ENCODE measurements around the gene SCN4A. TPM values are rescaled to one million over a fixed set of nuclear protein-coding genes. Genes with fewer than 3 reads are reported as not detected.

SCN4A gene
- total RNA-seq, 1 donor from 2014 or later = 0.95 TPM

GRCh38 chr17:63933598-63933997 is 39.1 kb downstream of the SCN4A start:
- Mint-ChIP-seq H3K36me3 (ENCODE audit: low read depth, unreplicated experiment) (no peaks in the 10 kb centered on the region), H3K4me1 (ENCODE audit: unreplicated experiment) (peaks cover 6% of the 10 kb centered on the region), H3K27ac (ENCODE audit: unreplicated experiment) (no peak overlapping the region), H3K9me3 (ENCODE audit: unreplicated experiment) (no peaks in the 10 kb centered on the region), H3K4me3 (ENCODE audit: unreplicated experiment) (no peak overlapping the region), H3K27me3 (ENCODE audit: unreplicated experiment) (peaks cover 3% of the 10 kb centered on the region)
- TF ChIP-seq CTCF (IDR thresholded peaks at IDR 0.05; ENCODE audit: unreplicated experiment) = no peak
- no peak for DNase-seq (ENCODE audit: low spot score)

DNA sequence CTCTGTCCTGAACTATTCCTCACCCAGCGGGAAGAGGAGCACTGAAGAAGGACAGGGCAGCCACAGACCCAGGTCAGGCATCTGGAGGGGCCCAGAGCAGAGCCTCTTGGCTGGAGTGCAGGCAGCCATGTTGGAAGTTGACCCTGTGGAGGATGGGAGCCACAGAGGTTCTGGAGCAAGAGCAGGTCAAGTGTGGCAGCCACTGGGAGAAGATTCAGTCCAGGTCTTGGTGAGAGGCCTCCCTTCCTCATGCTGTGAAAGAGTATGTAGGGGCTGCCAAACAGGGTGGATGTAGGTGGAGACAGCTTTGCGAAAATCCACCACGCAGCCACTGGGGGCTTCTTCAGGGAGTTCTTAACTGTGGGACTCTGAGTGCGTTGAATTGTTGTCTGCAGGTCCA is 40.0 kb downstream of the SCN4A start:
- no peak for DNase-seq (ENCODE audit: low spot score)
- Mint-ChIP-seq H3K36me3 (ENCODE audit: low read depth, unreplicated experiment) (no peaks in the 10 kb centered on the region), H3K27ac (ENCODE audit: unreplicated experiment) (no peak overlapping the region), H3K9me3 (ENCODE audit: unreplicated experiment) (no peaks in the 10 kb centered on the region), H3K4me1 (ENCODE audit: unreplicated experiment) (peaks cover 5% of the 10 kb centered on the region), H3K27me3 (ENCODE audit: unreplicated experiment) (peaks cover 6% of the 10 kb centered on the region), H3K4me3 (ENCODE audit: unreplicated experiment) (no peak overlapping the region)
- no peak for TF ChIP-seq CTCF (IDR thresholded peaks at IDR 0.05; ENCODE audit: unreplicated experiment)

GRCh38 chr17:63931981-63932561 is 40.6 kb downstream of the SCN4A start, which contains the start of gene CD79B:
Gene CD79B, minus strand, starts transcription at chr17:63932331. Its CDS starts 70 bp downstream, at chr17:63932261.
- Mint-ChIP-seq H3K36me3 (ENCODE audit: low read depth, unreplicated experiment) (no peaks in the 10 kb centered on the region), H3K9me3 (ENCODE audit: unreplicated experiment) (no peaks in the 10 kb centered on the region), H3K4me1 (ENCODE audit: unreplicated experiment) (peaks cover 5% of the 10 kb centered on the region), H3K27me3 (ENCODE audit: unreplicated experiment) (peaks cover 6% of the 10 kb centered on the region), H3K27ac (ENCODE audit: unreplicated experiment) (no peak within 1 kb of the TSS), H3K4me3 (ENCODE audit: unreplicated experiment) (no peak within 1 kb of the TSS)
- TF ChIP-seq CTCF (IDR thresholded peaks at IDR 0.05; ENCODE audit: unreplicated experiment) = no peak
- DNase-seq (ENCODE audit: low spot score) = no peak

DNA sequence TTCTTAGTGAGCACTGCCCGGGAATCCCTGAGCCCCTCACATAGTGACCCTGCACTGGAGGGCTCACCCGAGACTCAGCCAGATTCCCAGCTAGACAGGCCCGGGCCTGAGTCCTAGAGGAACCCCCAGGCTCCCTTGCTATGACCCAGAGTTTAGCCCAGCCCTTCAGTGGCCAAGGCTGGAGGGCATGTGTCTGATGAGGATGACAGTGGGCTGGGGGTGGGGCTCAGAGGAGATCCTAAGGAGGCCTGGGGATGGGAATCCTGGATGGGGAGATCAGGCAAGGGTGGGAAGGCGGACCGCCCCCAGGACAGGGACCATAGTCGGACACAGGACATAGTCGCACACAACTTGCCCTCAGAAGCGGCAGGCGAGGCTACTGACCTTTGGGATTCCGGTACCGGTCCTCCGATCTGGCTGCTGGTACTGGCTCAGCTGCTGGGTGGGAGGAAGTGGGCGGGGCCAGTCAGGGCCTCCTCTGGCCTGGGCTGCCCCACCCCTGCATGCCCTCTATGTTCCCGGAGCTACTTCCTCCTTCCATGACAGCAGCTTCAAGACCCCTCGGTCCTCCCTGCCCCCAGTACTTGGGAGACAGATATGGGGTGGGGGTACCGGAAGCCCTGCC is 41.7 kb downstream of the SCN4A start:
- Mint-ChIP-seq H3K4me3 (ENCODE audit: unreplicated experiment) (no peak overlapping the region), H3K36me3 (ENCODE audit: low read depth, unreplicated experiment) (no peaks in the 10 kb centered on the region), H3K9me3 (ENCODE audit: unreplicated experiment) (no peaks in the 10 kb centered on the region), H3K27me3 (ENCODE audit: unreplicated experiment) (peaks cover 6% of the 10 kb centered on the region), H3K4me1 (ENCODE audit: unreplicated experiment) (peaks cover 5% of the 10 kb centered on the region), H3K27ac (ENCODE audit: unreplicated experiment) (no peak overlapping the region)
- peak; percentile 26 for DNase-seq (ENCODE audit: low spot score)
- no peak for TF ChIP-seq CTCF (IDR thresholded peaks at IDR 0.05; ENCODE audit: unreplicated experiment)
